DMS 273 (cell line): Measurements from ENCODE around the gene GBX2.

Experiments used
- DNase-seq: peaks from one replicate; lab custom pipeline; 2025; ENCODE audit not compliant: unreplicated experiment; lab: John Stamatoyannopoulos, UW

GBX2 gene

GRCh38 chr2:236184701-236185100, 16.5 kb upstream of the GBX2 start:
- DNase-seq, result no peak

- DNase-seq, result peak; percentile 83
These were observed 12.8 kb upstream of the GBX2 start for GRCh38 chr2:236180831-236181453.

- DNase-seq, result no peak
These were observed 12.1 kb upstream of the GBX2 start for GRCh38 chr2:236180076-236180816.

GRCh38 chr2:236179236-236180075, 11.3 kb upstream of the GBX2 start:
- DNase-seq, result peak; percentile 47

- peak; percentile 57 for DNase-seq
These were observed 10.7 kb upstream of the GBX2 start for GRCh38 chr2:236178890-236179235.

- peak; percentile 96 for DNase-seq
These were observed 10.0 kb upstream of the GBX2 start for GRCh38 chr2:236177967-236178889.

- DNase-seq, result peak; percentile 93
These were observed 9.4 kb upstream of the GBX2 start for GRCh38 chr2:236177604-236177966.

GRCh38 chr2:236176951-236177350, 8.8 kb upstream of the GBX2 start:
- no peak for DNase-seq

GRCh38 chr2:236176417-236176816, 8.2 kb upstream of the GBX2 start:
- peak; percentile 49 for DNase-seq

- DNase-seq, result no peak
These were observed 7.5 kb upstream of the GBX2 start for GRCh38 chr2:236175548-236176150.

- no peak for DNase-seq
These were observed 5.8 kb upstream of the GBX2 start for GRCh38 chr2:236173729-236174607.

GRCh38 chr2:236173036-236173728, 5.0 kb upstream of the GBX2 start:
- DNase-seq, result no peak

- peak; percentile 32 for DNase-seq
These were observed 4.3 kb upstream of the GBX2 start for GRCh38 chr2:236172255-236173035.

GRCh38 chr2:236171680-236172254, 3.6 kb upstream of the GBX2 start:
- peak; percentile 64 for DNase-seq

GRCh38 chr2:236171181-236171679, 3.0 kb upstream of the GBX2 start:
- DNase-seq, result peak; percentile 85

- DNase-seq, result no peak
These were observed 2.5 kb upstream of the GBX2 start for GRCh38 chr2:236170590-236171165.
